Suprapubic skin (tissue), 4 donors: Measurements from ENCODE around the gene RBPJ. TPM values are rescaled to one million over a fixed set of nuclear protein-coding genes. Genes with fewer than 3 reads are reported as not detected.

Source experiments
- DNase-seq, 2 donors: peaks; one replicate each; pipeline ENCODE4 v3.0.0-alpha.2; 2019; ENCODE audit warnings: low spot score in 2 of 2
- H3K27ac ChIP-seq: fragments of 200-600 bp; sonication (generic); one replicate; pipeline ENCODE4 v1.5.1; 2019
- H3K27me3 ChIP-seq: fragments of 200-600 bp; sonication (generic); one replicate; pipeline ENCODE4 v1.5.1; 2019
- H3K36me3 ChIP-seq: fragments of 200-600 bp; sonication (generic); one replicate; pipeline ENCODE4 v1.5.1; 2019
- H3K4me1 ChIP-seq: fragments of 200-600 bp; sonication (generic); one replicate; pipeline ENCODE4 v1.5.1; 2019
- H3K4me3 ChIP-seq: fragments of 200-600 bp; sonication (generic); one replicate; pipeline ENCODE4 v1.5.1; 2019; ENCODE audit warnings: mild to moderate bottlenecking
- H3K9me3 ChIP-seq: fragments of 200-600 bp; sonication (generic); one replicate; pipeline ENCODE4 v1.5.1; 2019
- EP300 ChIP-seq: sonication (generic); formaldehyde crosslinking; IDR thresholded peaks from one replicate; pipeline ENCODE4 v1.6.1; 2017; ENCODE audit warnings: antibody characterized with exemption
- POLR2A ChIP-seq, 2 donors: fragments of 450-650 bp; IDR thresholded peaks; one replicate each; pipeline ENCODE4 v1.6.1; 2017; ENCODE audit warnings: antibody characterized with exemption in 2 of 2, mild to moderate bottlenecking in 2 of 2, moderate library complexity in 2 of 2
- POLR2AphosphoS5 ChIP-seq, 3 donors: sonication (generic); formaldehyde crosslinking; IDR thresholded peaks; one replicate each; pipeline ENCODE4 v1.6.1; 2017; ENCODE audit warnings: antibody characterized with exemption in 3 of 3
- WGBS: methylation state at CpG from one replicate; pipeline ENCODE4 v1.1.5; 2018; 5-methylcytosine and 5-hydroxymethylcytosine counted together
- total RNA-seq, 4 donors: library from RNA; depleted of rRNA; stranded (reverse); fragments of >200 nt; gene quantifications; one replicate each; pipeline ENCODE4 v1.1.0, GENCODE V29; 2016
- TF ChIP-seq, protein P1 (sequence below), 2 donors: fragments of 200-600 bp in 1 of 2; fragments of 450-650 bp in 1 of 2; sonication (generic) in 1 of 2; IDR thresholded peaks; one replicate each; pipeline ENCODE4 v1.5.1; 2016 to 2019; ENCODE audit warnings: antibody characterized with exemption in 2 of 2, mild to moderate bottlenecking in 1 of 2, moderate library complexity in 1 of 2

The RBPJ gene
- total RNA-seq, 4 donors from 2014 or later: 33.4 to 104 (median 46.1) TPM

DNA sequence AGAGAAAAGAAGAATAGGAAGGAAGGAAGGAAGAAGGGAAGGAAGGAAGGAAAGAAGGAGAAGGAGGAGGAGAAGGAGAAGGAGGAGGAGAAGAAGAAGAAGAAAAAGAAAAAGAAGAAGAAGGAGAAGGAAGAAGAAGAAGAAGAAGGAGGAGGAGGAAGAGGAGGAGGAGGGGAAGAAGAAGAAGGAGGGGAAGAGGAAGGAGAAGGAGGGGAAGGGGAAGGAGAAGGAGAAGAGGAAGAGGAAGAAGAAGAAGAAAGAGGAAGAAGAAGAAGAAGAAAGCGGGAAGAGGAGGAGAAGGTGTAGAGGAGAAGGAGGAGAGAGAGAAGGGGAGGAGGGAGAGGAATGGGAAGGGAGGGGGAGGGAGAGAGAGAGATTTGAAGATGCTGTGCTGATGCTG is 146.9 kb downstream of the RBPJ start:
- Histone ChIP-seq H3K27me3 (no peaks in the 10 kb centered on the region), H3K9me3 (no peaks in the 10 kb centered on the region), H3K36me3 (no peaks in the 10 kb centered on the region), H3K4me1 (no peaks in the 10 kb centered on the region), H3K27ac (no peak overlapping the region), H3K4me3 (no peak overlapping the region)
- TF ChIP-seq EP300: no peak
- no peak for TF ChIP-seq POLR2A (IDR thresholded peaks at IDR 0.05)
- TF ChIP-seq, protein P1, sequence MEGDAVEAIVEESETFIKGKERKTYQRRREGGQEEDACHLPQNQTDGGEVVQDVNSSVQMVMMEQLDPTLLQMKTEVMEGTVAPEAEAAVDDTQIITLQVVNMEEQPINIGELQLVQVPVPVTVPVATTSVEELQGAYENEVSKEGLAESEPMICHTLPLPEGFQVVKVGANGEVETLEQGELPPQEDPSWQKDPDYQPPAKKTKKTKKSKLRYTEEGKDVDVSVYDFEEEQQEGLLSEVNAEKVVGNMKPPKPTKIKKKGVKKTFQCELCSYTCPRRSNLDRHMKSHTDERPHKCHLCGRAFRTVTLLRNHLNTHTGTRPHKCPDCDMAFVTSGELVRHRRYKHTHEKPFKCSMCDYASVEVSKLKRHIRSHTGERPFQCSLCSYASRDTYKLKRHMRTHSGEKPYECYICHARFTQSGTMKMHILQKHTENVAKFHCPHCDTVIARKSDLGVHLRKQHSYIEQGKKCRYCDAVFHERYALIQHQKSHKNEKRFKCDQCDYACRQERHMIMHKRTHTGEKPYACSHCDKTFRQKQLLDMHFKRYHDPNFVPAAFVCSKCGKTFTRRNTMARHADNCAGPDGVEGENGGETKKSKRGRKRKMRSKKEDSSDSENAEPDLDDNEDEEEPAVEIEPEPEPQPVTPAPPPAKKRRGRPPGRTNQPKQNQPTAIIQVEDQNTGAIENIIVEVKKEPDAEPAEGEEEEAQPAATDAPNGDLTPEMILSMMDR (IDR thresholded peaks at IDR 0.05): no peak
- TF ChIP-seq POLR2AphosphoS5 (IDR thresholded peaks at IDR 0.05): no peak
- DNase-seq: no peak
- 100% methylated on average over 1 of the region's 1 CpG for WGBS

DNA sequence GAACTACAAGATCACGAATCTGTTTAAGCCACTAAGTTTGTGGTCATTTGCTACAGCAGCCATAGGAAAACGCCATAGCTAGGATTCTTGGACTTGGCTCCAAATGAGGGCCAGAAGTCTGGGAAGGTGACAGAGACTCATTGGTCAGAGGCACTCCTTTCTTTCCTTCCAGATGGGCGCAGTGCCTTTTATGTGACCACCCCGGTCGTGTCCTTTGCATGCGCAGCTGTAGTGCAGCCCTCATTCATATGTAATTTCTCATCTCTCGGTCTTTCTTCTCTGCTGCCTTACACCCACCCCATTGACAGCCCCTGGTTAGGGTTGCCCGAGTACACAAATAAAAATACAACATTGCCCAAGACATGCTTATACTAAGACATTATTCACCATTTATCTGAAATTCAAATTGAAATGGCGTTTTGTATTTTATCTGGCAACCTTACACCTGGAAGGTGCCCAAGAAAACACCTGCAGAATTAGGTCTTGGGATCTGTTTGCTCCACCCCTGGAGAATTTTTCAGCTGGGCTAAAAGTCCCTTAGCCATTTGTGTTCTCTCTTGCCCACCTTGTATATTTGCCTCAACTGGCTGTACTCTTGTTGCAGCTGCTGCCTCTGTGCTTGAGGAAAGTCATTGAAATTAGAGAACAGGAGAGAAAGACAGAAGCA is 147.6 kb downstream of the RBPJ start:
- TF ChIP-seq POLR2AphosphoS5 (IDR thresholded peaks at IDR 0.05): no peak
- TF ChIP-seq, protein P1 (IDR thresholded peaks at IDR 0.05): no peak
- no peak for TF ChIP-seq EP300
- TF ChIP-seq POLR2A (IDR thresholded peaks at IDR 0.05): no peak
- Histone ChIP-seq H3K4me3 (no peak overlapping the region), H3K27me3 (no peaks in the 10 kb centered on the region), H3K36me3 (no peaks in the 10 kb centered on the region), H3K27ac (no peak overlapping the region), H3K9me3 (no peaks in the 10 kb centered on the region), H3K4me1 (no peaks in the 10 kb centered on the region)
- DNase-seq: no peak
- 84% methylated on average over 9 of the region's 9 CpGs for WGBS

DNA sequence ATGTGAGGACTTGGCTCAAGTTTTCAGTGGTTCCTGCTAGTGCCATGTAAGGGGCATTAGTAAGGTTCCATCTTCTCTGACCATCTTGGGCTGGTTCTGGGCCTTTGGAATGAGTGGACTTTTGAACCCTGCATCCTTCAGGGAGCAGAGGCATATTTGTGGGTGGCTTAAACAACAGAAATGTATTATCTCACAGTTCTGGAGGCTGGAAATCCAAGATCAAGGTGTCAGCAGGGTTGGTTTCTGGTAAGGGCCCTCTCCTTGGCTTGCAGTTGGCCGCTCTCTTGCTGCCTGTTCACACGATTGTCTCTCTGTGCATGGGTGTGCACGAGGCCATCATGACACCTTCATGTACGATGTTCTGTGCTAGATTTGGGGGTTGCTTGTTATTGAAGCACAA is 148.2 kb downstream of the RBPJ start:
- no peaks in the 10 kb centered on the region for H3K9me3 ChIP-seq
- WGBS: 75% methylated on average over 4 of the region's 4 CpGs
- no peaks in the 10 kb centered on the region for H3K4me1 ChIP-seq
- no peak overlapping the region for H3K27ac ChIP-seq
- no peaks in the 10 kb centered on the region for H3K36me3 ChIP-seq
- H3K4me3 ChIP-seq: no peak overlapping the region
- H3K27me3 ChIP-seq: no peaks in the 10 kb centered on the region
- DNase-seq: no peak
- TF ChIP-seq, protein P1 (IDR thresholded peaks at IDR 0.05): no peak
- TF ChIP-seq EP300: no peak
- no peak for TF ChIP-seq POLR2AphosphoS5 (IDR thresholded peaks at IDR 0.05)
- TF ChIP-seq POLR2A (IDR thresholded peaks at IDR 0.05): no peak

DNA sequence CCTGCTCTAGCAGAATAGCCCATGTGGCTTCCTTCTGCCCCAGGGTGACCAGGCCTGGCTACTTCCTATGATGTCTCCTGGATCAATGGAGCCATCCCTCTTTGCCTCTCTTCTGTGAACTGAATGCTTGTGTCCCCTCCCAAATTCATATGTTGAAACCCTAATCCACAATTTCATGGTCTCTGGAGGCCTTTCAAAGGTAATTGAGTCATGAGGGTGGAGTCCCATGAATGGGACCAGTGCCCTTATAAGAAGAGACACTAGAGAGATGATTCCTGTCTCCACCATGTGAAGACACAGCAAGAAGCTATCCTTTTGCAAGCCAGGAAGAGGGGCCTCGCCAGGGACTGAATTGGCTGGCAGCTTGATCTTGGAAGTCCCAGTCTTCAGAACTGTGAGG is 151.1 kb downstream of the RBPJ start:
- 75% methylated on average over 1 of the region's 1 CpG for WGBS
- Histone ChIP-seq H3K36me3 (no peaks in the 10 kb centered on the region), H3K9me3 (no peaks in the 10 kb centered on the region), H3K4me3 (no peak overlapping the region), H3K27ac (no peak overlapping the region), H3K4me1 (no peaks in the 10 kb centered on the region), H3K27me3 (no peaks in the 10 kb centered on the region)
- TF ChIP-seq, protein P1 (IDR thresholded peaks at IDR 0.05): no peak
- TF ChIP-seq POLR2AphosphoS5 (IDR thresholded peaks at IDR 0.05) (no peak), EP300 (no peak), POLR2A (IDR thresholded peaks at IDR 0.05) (no peak)
- no peak for DNase-seq

DNA sequence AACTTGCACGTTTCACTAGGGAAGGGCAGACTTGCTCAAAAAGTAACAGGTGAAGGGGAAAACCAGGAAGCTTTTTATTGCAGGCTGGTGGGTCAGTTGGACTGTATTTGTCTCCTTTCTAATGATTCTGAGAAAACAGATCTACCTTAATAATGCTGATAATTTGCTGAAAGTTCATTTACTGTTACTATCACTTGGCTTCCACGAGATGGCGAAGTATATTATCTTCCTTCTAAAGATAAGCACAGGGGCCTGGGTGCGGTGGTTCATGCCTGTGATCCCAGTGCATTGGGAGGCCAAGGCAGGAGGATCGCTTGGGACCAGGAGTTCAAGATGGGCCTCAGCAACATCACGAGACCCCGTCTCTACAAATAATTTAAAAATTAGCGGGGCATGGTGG is 153.1 kb downstream of the RBPJ start:
- Histone ChIP-seq H3K36me3 (no peaks in the 10 kb centered on the region), H3K4me1 (no peaks in the 10 kb centered on the region), H3K9me3 (no peaks in the 10 kb centered on the region), H3K4me3 (no peak overlapping the region), H3K27me3 (no peaks in the 10 kb centered on the region), H3K27ac (no peak overlapping the region)
- 94% methylated on average over 8 of the region's 8 CpGs for WGBS
- no peak for DNase-seq
- TF ChIP-seq, protein P1 (IDR thresholded peaks at IDR 0.05): no peak
